T-cell (primary cell): ENCODE data around the gene ZCWPW1. TPM values are rescaled to one million over a fixed set of nuclear protein-coding genes. Genes with fewer than 3 reads are reported as not detected.

ENCODE experiments used
- ATAC-seq, 4 experiments: fragments of 200-7000 bp in 3 of 4; fragments of 150-1000 bp in 1 of 4; cut with Tn5 transposase; replicated peaks in 1 of 4; 1 replicate in 3 of 4; 2 replicates in 1 of 4; pipeline ENCODE4 v1.10.0; 2021; ENCODE audit warnings: moderate library complexity in 3 of 4, mild to moderate bottlenecking in 2 of 4, moderate number of reproducible peaks in 1 of 4
- CTCF ChIA-PET, 2 donors: fragments of 300-600 bp; sonication (Branson Sonifier 250); formaldehyde crosslinking; loops; one replicate each; lab custom pipeline; 2022; ENCODE audit warnings: antibody characterized with exemption in 2 of 2; lab: Charles Lee
- POLR2A ChIA-PET, 2 donors: fragments of 300-600 bp; sonication (Branson Sonifier 250); formaldehyde crosslinking; loops; one replicate each; lab custom pipeline; 2022; ENCODE audit warnings: antibody characterized with exemption in 2 of 2; lab: Charles Lee
- DNase-seq, 35 experiments: peaks; one replicate each; pipeline versions ENCODE4 v3.0.0 to v3.0.0-alpha.2; 2013 to 2023
- H3K27ac ChIP-seq: one replicate; pipeline ENCODE4 v1.5.1; 2013; ENCODE audit warnings: low read length
- H3K27me3 ChIP-seq, 2 experiments: replicated peaks in 1 of 2; 1 replicate in 1 of 2; 2 replicates in 1 of 2; pipeline versions ENCODE4 v1.6.1 to v1.7.0; 2013; ENCODE audit warnings: low read length in 1 of 2, mixed read lengths in 1 of 2; ENCODE audit not compliant: control insufficient read depth in 2 of 2, insufficient read depth in 2 of 2; ENCODE audit errors: extremely low read depth in 1 of 2
- H3K36me3 ChIP-seq, 2 donors: 1 replicate in 1 of 2; 2 replicates in 1 of 2; pipeline versions ENCODE4 v1.6.1 to v1.7.0; 2013; ENCODE audit warnings: low read length in 1 of 2; ENCODE audit not compliant: control insufficient read depth in 2 of 2, insufficient read depth in 1 of 2; ENCODE audit errors: extremely low read depth in 1 of 2
- H3K4me1 ChIP-seq, 2 experiments: 1 replicate in 1 of 2; 2 replicates in 1 of 2; pipeline versions ENCODE4 v1.6.1 to v1.7.0; 2013; ENCODE audit warnings: low read length in 2 of 2, mixed read lengths in 1 of 2; ENCODE audit not compliant: insufficient read depth in 2 of 2, control insufficient read depth in 1 of 2; ENCODE audit errors: extremely low read depth in 1 of 2
- H3K4me3 ChIP-seq, 2 donors: 1 replicate in 1 of 2; 2 replicates in 1 of 2; pipeline versions ENCODE4 v1.5.1 to v1.7.0; 2013; ENCODE audit warnings: mild to moderate bottlenecking in 2 of 2, low read length in 1 of 2, moderate library complexity in 1 of 2; ENCODE audit not compliant: control insufficient read depth in 1 of 2; ENCODE audit errors: extremely low read depth in 1 of 2
- H3K9me3 ChIP-seq: 2 replicates; pipeline ENCODE4 v1.7.0; 2013
- H3K27ac Mint-ChIP-seq, 2 donors: one replicate each; pipeline ENCODE4 v1.8.0; 2020 to 2021; ENCODE audit warnings: mild to moderate bottlenecking in 2 of 2, mixed read lengths in 2 of 2
- H3K27me3 Mint-ChIP-seq, 2 donors: one replicate each; pipeline ENCODE4 v1.8.0; 2021 to 2022; ENCODE audit warnings: mixed read lengths in 2 of 2
- H3K36me3 Mint-ChIP-seq: one replicate; pipeline ENCODE4 v1.8.0; 2021; ENCODE audit warnings: mixed read lengths
- H3K4me1 Mint-ChIP-seq, 3 donors: one replicate each; pipeline ENCODE4 v1.8.0; 2020 to 2022; ENCODE audit warnings: mixed read lengths in 3 of 3, mild to moderate bottlenecking in 1 of 3
- H3K4me3 Mint-ChIP-seq, 3 donors: one replicate each; pipeline ENCODE4 v1.8.0; 2020 to 2022; ENCODE audit warnings: mild to moderate bottlenecking in 3 of 3, mixed read lengths in 3 of 3, moderate library complexity in 3 of 3
- H3K9me3 Mint-ChIP-seq, 3 donors: one replicate each; pipeline ENCODE4 v1.8.0; 2020 to 2022; ENCODE audit warnings: mixed read lengths in 3 of 3
- WGBS: methylation state at CpG from one replicate; pipeline ENCODE4 v1.1.5; 2013; ENCODE audit warnings: missing lambda C conversion rate; ENCODE audit not compliant: insufficient coverage; 5-methylcytosine and 5-hydroxymethylcytosine counted together
- total RNA-seq, 35 experiments: library from RNA in 6 of 35; stranded (reverse) in 6 of 35; fragments of 120-200 nt in 1 of 35; gene quantifications; one replicate each; pipeline versions ENCODE4 v1.2.1 to v1.2.4 and lab custom pipeline; 2013 to 2026

The ZCWPW1 gene
- total RNA-seq, 5 donors from 2014 or later (not counting 1 experiment from before 2014, with no cell fraction given) = 6.9 to 13.9 (median 12.0) TPM

DNA sequence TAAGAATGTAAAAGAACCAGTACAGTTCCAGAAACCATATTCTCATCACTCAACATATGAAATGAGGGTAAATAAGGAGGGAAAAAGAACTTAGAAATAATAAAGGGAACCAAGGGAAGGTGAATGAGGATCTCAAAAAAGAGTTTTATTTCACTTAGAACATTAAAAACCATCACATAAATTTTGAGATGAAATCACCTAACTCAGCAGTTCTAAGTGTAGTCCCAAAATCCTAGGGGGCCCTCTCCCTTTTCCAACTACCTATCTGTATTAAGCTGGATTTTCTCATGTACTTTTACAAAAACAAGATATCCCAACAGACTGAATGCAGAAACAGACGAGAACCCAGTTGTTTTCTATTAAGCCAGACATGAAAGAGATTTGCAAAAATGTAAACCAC lies 3.2 kb downstream of the ZCWPW1 start:
- no peak for ATAC-seq
- Histone ChIP-seq H3K27ac (no peak overlapping the region), H3K27me3 (peaks cover 0 to 4% of the 10 kb centered on the region in 2 experiments), H3K4me1 (peaks cover under 1 to 11% of the 10 kb centered on the region in 2 experiments), H3K4me3 (no peak overlapping the region), H3K36me3 (peaks cover 0 to 3% of the 10 kb centered on the region in 2 donors), H3K9me3 (no peaks in the 10 kb centered on the region)
- no peak overlapping the region for H3K27ac Mint-ChIP-seq
- H3K27me3 Mint-ChIP-seq = no peaks in the 10 kb centered on the region
- peaks cover 5 to 20% (median 10%) of the 10 kb centered on the region in 3 donors for H3K4me1 Mint-ChIP-seq
- DNase-seq = no peak
- peaks cover 3% of the 10 kb centered on the region for H3K36me3 Mint-ChIP-seq
- CTCF ChIA-PET = no interaction called here
- POLR2A ChIA-PET = no interaction called here
- no peak overlapping the region for H3K4me3 Mint-ChIP-seq
- no peaks in the 10 kb centered on the region for H3K9me3 Mint-ChIP-seq
- no CpG with 5 or more reads among the region's 1 CpG for WGBS

DNA sequence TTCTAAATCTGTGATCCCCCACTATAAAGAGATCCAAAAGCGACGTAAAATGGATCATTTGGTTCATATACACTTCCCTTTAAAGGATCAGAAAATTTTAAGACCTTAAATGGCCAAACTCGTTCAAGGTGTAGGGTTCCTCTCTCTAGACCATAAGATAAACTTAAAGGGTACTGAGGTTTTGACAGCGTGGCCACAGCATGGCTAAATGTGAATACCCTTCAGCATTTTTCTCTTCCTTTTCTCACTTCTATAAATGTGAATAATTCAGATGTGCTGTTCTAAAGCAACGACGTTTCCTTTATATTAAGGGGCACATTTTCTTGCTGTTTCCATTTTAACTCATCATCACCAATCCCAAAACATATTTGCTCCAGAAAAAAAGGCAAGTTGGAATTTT lies 5.2 kb downstream of the ZCWPW1 start:
- POLR2A ChIA-PET = interaction anchor here in 1 of 2 donors (0.8 kb wide), 1 partner anchor 1294 kb away, joined by 3 read pairs; no protein-coding TSS in a partner anchor
- ATAC-seq (no peak), DNase-seq (no peak)
- Mint-ChIP-seq H3K27ac (no peak overlapping the region), H3K4me1 (peaks cover 5 to 6% (median 5%) of the 10 kb centered on the region in 3 donors), H3K4me3 (no peak overlapping the region), H3K9me3 (no peaks in the 10 kb centered on the region), H3K36me3 (peaks cover 3% of the 10 kb centered on the region), H3K27me3 (no peaks in the 10 kb centered on the region)
- peaks cover 0 to 7% of the 10 kb centered on the region in 2 experiments for H3K4me1 ChIP-seq
- CTCF ChIA-PET = no interaction called here
- H3K36me3 ChIP-seq = peaks cover 0 to 3% of the 10 kb centered on the region in 2 donors
- H3K27ac ChIP-seq = no peak overlapping the region
- WGBS = no CpG with 5 or more reads among the region's 6 CpGs
- no peaks in the 10 kb centered on the region for H3K9me3 ChIP-seq
- no peak overlapping the region for H3K4me3 ChIP-seq
- H3K27me3 ChIP-seq = peaks cover 0 to 4% of the 10 kb centered on the region in 2 experiments

DNA sequence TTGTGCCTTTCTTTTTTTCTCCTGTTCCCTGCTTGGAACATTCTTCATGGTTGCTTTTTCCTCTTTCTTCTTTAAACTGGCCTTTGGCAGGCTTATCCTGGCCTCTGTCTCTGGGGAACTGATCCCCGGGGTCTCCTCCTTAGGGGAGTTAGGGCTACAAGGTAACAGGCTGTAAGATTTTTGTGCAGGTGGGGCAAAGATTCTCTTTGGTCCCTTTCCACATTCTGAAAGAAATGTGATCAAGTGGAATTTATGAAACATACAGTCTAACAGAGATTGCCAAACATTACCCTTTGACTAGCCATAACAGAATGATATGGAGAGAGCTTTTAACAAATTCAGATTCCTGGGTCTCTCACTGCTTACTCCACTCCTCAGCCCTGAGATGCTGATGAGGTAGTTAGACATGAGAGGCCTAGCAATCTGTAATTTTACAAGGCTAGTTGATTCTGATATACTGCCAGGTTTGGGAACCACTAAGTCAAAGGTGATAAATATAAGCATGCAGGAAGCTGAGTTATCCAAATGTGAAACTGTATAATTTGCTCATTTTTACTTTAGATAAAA lies 8.8 kb downstream of the ZCWPW1 start:
- Mint-ChIP-seq H3K36me3 (peaks cover 3% of the 10 kb centered on the region), H3K9me3 (no peaks in the 10 kb centered on the region), H3K27ac (no peak overlapping the region), H3K4me1 (no peaks in the 10 kb centered on the region), H3K27me3 (no peaks in the 10 kb centered on the region), H3K4me3 (no peak overlapping the region)
- CTCF ChIA-PET = no interaction called here
- no peak overlapping the region for H3K27ac ChIP-seq
- POLR2A ChIA-PET = interaction anchor here in 1 of 2 donors (0.5 to 0.6 kb wide), 2 partner anchors 34 to 704 kb away, joined by 6 read pairs; no protein-coding TSS in a partner anchor
- WGBS = no CpG with 5 or more reads among the region's 1 CpG
- H3K27me3 ChIP-seq = no peaks in the 10 kb centered on the region
- H3K4me1 ChIP-seq = no peaks in the 10 kb centered on the region
- peaks cover 0 to 3% of the 10 kb centered on the region in 2 donors for H3K36me3 ChIP-seq
- no peak for DNase-seq
- no peaks in the 10 kb centered on the region for H3K9me3 ChIP-seq
- ATAC-seq = no peak
- no peak overlapping the region for H3K4me3 ChIP-seq

DNA sequence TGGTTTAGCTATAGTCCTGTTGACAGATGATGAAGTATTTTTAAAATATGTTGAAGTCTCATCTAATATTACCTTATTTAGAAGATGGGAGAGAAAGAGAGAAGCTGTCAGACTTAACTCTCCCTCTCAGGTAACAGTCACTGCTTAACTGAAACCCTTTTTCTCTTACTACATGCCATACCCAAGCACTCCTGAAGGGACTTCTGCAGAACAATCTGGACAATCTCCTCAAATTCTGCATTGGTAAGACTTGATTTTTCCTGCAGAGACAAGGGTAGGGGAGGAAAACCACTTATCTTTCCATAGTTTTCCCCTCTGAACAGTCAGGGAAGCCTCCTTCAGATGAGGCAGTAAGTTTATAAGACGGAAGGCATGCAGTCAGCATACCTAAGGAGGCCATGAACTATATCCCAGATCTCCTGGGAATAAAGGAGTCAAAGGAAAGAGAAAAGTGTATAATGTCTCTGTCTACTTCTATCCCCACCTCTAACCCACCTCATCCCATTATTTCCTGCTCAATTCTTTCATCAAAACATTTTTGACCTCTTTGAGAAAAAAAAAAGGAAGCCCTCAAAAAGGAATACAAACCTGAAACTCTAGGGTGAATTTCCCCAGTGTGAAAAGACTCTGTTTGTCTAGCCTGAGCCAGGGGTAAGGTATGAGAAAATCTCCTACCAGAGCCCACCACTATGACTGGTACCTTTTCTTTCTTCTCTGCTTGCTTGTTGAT lies 9.4 kb downstream of the ZCWPW1 start:
- Histone ChIP-seq H3K9me3 (no peaks in the 10 kb centered on the region), H3K27ac (no peak overlapping the region), H3K36me3 (peaks cover 0 to 3% of the 10 kb centered on the region in 2 donors), H3K27me3 (no peaks in the 10 kb centered on the region), H3K4me3 (no peak overlapping the region), H3K4me1 (no peaks in the 10 kb centered on the region)
- H3K36me3 Mint-ChIP-seq = peaks cover 1% of the 10 kb centered on the region
- no peak overlapping the region for H3K27ac Mint-ChIP-seq
- no peaks in the 10 kb centered on the region for H3K9me3 Mint-ChIP-seq
- H3K27me3 Mint-ChIP-seq = no peaks in the 10 kb centered on the region
- DNase-seq = no peak
- CTCF ChIA-PET = no interaction called here
- no CpG with 5 or more reads among the region's 1 CpG for WGBS
- no peak for ATAC-seq
- H3K4me3 Mint-ChIP-seq = no peak overlapping the region
- POLR2A ChIA-PET = no interaction called here
- no peaks in the 10 kb centered on the region for H3K4me1 Mint-ChIP-seq

DNA sequence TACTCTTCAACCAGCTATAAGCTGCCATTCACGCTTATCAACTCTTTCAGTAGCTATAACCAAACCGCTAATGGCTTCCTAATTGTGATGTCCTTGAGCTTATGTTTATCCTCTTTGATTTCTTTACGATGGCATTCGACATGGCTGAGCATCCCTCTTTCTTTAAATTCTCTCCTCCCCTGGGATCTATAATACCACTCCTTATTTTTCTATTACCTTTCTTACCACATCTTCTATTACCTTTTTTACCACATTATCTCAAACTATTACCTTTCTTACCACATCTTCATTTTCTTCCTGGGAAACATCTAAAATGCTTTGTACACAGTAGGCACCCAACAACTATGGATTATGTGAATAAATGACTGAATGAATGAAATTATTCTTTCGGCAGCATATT lies 13.1 kb downstream of the ZCWPW1 start:
- Mint-ChIP-seq H3K27ac (no peak overlapping the region), H3K9me3 (no peaks in the 10 kb centered on the region), H3K4me1 (peaks cover 0 to 4% (median 0%) of the 10 kb centered on the region in 3 donors), H3K27me3 (no peaks in the 10 kb centered on the region), H3K36me3 (no peaks in the 10 kb centered on the region), H3K4me3 (no peak overlapping the region)
- H3K4me3 ChIP-seq = no peak overlapping the region
- H3K36me3 ChIP-seq = no peaks in the 10 kb centered on the region
- no peaks in the 10 kb centered on the region for H3K4me1 ChIP-seq
- no peak overlapping the region for H3K27ac ChIP-seq
- H3K27me3 ChIP-seq = no peaks in the 10 kb centered on the region
- H3K9me3 ChIP-seq = no peaks in the 10 kb centered on the region
- ATAC-seq (no peak), DNase-seq (no peak)
- POLR2A ChIA-PET = no interaction called here
- WGBS = 93% methylated on average over 4 of the region's 5 CpGs
- CTCF ChIA-PET = no interaction called here

DNA sequence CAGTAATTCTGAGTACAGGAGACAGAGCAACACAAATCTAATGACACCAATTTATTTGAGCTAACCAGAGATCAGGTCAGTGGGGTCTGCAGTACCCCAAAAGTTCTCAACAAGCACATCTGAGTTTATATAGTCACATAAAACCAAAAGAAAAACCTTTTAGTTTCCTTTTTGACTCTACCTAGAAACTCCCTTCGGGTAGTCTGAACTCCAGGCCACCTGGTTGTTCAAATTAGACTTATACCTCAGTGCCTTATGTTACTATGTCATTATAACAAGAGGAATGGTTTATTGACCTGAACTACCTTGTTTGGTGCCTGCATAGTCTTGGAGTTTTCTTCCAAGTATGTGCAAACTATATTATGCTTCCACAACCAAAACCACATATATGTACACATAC lies 14.6 kb downstream of the ZCWPW1 start:
- Mint-ChIP-seq H3K4me1 (peaks cover 0 to 4% (median 0%) of the 10 kb centered on the region in 3 donors), H3K4me3 (no peak overlapping the region), H3K36me3 (no peaks in the 10 kb centered on the region), H3K27me3 (no peaks in the 10 kb centered on the region), H3K9me3 (no peaks in the 10 kb centered on the region), H3K27ac (no peak overlapping the region)
- no peaks in the 10 kb centered on the region for H3K9me3 ChIP-seq
- no peaks in the 10 kb centered on the region for H3K36me3 ChIP-seq
- no peak for DNase-seq
- no peaks in the 10 kb centered on the region for H3K4me1 ChIP-seq
- no CpG with 5 or more reads among the region's 1 CpG for WGBS
- POLR2A ChIA-PET = no interaction called here
- no peak overlapping the region for H3K27ac ChIP-seq
- CTCF ChIA-PET = no interaction called here
- H3K4me3 ChIP-seq = no peak overlapping the region
- no peaks in the 10 kb centered on the region for H3K27me3 ChIP-seq
- ATAC-seq = no peak
